OCI-LY1 (cell line): ENCODE results near the gene HOTAIR.

Experiments
- H2AFZ ChIP-seq: fragments of 200-600 bp; sonication (generic), shearing (Covaris generic); 2 replicates; pipeline ENCODE4 v1.6.0; 2014; ENCODE audit warnings: antibody characterized with exemption, mild to moderate bottlenecking, low read length
- H3F3A ChIP-seq: fragments of 200-600 bp; sonication (generic), shearing (Covaris generic); 2 replicates; pipeline ENCODE4 v1.6.0; 2014; ENCODE audit warnings: mild to moderate bottlenecking, antibody characterized with exemption, low read length, moderate library complexity; ENCODE audit not compliant: insufficient read depth
- H3K27ac ChIP-seq: fragments of 200-600 bp; sonication (generic); 2 replicates; pipeline ENCODE4 v1.5.1; 2014; ENCODE audit warnings: low read length, mixed run types, mild to moderate bottlenecking, low read depth; ENCODE audit not compliant: poor library complexity, severe bottlenecking
- H3K27me3 ChIP-seq: fragments of 200-600 bp; sonication (generic); 2 replicates; pipeline ENCODE4 v1.6.0; 2014; ENCODE audit warnings: antibody characterized with exemption, mild to moderate bottlenecking, low read length, moderate library complexity; ENCODE audit not compliant: insufficient read depth
- H3K36me3 ChIP-seq: fragments of 200-600 bp; sonication (generic); 2 replicates; pipeline ENCODE4 v1.6.1; 2014; ENCODE audit warnings: mild to moderate bottlenecking, antibody characterized with exemption, low read length, moderate library complexity, mixed read lengths; ENCODE audit not compliant: insufficient read depth
- H3K4me1 ChIP-seq: fragments of 200-600 bp; sonication (generic); 2 replicates; pipeline ENCODE4 v1.5.1; 2014; ENCODE audit warnings: mild to moderate bottlenecking, low read length, moderate library complexity; ENCODE audit not compliant: insufficient read depth, severe bottlenecking
- H3K4me2 ChIP-seq: fragments of 200-600 bp; sonication (generic), shearing (Covaris generic); 2 replicates; pipeline ENCODE4 v1.6.1; 2014; ENCODE audit warnings: low read length
- H3K4me3 ChIP-seq: fragments of 200-600 bp; sonication (generic); 2 replicates; pipeline ENCODE4 v1.5.1; 2014; ENCODE audit warnings: low read length, low read depth, mild to moderate bottlenecking, mixed read lengths; ENCODE audit not compliant: poor library complexity, severe bottlenecking
- H3K79me2 ChIP-seq: fragments of 200-600 bp; shearing (Covaris generic); 2 replicates; pipeline ENCODE4 v1.6.1; 2016; ENCODE audit warnings: mixed run types, low read length, mixed read lengths; ENCODE audit not compliant: insufficient read depth
- H3K9ac ChIP-seq: fragments of 200-600 bp; sonication (generic), shearing (Covaris generic); 2 replicates; pipeline ENCODE4 v1.6.1; 2014; ENCODE audit warnings: mild to moderate bottlenecking, low read length, mixed read lengths
- H3K9me2 ChIP-seq: fragments of 200-600 bp; sonication (generic), shearing (Covaris generic); 2 replicates; pipeline ENCODE4 v1.6.1; 2014; ENCODE audit warnings: low read depth, mild to moderate bottlenecking, low read length, mixed read lengths
- H3K9me3 ChIP-seq: fragments of 200-600 bp; shearing (Covaris generic); 2 replicates; pipeline ENCODE4 v1.6.1; 2014; ENCODE audit warnings: low read length, mixed read lengths
- H4K20me1 ChIP-seq: fragments of 200-600 bp; sonication (generic), shearing (Covaris generic); 2 replicates; pipeline ENCODE4 v1.6.0; 2016; ENCODE audit warnings: mild to moderate bottlenecking, low read length; ENCODE audit not compliant: insufficient read depth
- EZH2 ChIP-seq: fragments of 200-600 bp; sonication (generic), shearing (Covaris generic); IDR thresholded peaks from 2 replicates; pipeline ENCODE4 v1.8.0; 2017; ENCODE audit warnings: borderline replicate concordance, mixed run types, mild to moderate bottlenecking, antibody characterized with exemption, low read length, moderate library complexity, mixed read lengths
- TF ChIP-seq, protein P1 (sequence below): fragments of 200-600 bp; sonication (generic), shearing (Covaris generic); IDR thresholded peaks from 2 replicates; pipeline ENCODE4 v1.5.1; 2017; ENCODE audit warnings: mild to moderate bottlenecking, antibody characterized with exemption, low read length, moderate library complexity, mixed read lengths

The HOTAIR gene

DNA sequence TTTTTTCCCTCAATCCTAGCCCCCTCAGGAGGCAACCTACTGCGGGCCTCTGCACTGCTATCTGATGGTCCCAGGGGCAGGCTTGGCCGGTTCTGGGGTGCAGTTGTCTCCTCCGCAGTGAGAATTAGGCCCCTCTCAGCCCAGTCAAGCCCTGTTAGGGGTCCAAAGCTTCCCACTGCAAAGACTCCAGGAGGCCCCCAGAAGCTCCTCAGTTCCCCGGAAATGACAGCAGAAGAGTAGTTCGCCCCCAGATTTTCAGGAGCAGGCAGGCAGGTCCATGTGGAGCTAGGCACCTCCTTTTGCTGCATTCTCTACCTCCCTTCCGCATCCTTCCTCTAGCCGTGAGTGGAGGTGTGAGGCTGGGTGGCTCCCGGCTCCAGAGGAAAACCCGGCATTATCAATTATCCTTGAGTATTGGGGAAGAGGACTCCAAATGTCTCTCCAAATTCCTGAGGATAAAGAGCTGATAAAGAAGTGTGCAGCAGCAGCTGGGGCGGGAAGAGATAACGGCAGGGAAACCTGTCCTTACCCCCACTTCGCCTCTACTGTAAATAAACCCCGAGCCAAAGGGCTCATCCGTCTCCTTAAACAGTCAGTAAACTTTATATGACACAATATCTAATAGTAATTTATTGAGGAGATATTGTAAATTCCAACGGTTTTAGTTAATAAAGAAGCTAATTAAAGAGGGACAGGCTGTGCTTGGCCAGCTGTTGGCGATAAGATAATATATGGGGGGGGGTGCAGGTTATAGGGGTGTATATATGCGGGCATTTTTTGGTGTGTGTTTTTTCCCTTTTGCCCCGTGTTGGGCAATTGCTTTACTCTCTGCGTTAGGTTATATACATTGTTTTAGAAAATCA, 20.7 kb downstream of the HOTAIR start:
- H3K4me2 ChIP-seq, result no peak overlapping the region

DNA sequence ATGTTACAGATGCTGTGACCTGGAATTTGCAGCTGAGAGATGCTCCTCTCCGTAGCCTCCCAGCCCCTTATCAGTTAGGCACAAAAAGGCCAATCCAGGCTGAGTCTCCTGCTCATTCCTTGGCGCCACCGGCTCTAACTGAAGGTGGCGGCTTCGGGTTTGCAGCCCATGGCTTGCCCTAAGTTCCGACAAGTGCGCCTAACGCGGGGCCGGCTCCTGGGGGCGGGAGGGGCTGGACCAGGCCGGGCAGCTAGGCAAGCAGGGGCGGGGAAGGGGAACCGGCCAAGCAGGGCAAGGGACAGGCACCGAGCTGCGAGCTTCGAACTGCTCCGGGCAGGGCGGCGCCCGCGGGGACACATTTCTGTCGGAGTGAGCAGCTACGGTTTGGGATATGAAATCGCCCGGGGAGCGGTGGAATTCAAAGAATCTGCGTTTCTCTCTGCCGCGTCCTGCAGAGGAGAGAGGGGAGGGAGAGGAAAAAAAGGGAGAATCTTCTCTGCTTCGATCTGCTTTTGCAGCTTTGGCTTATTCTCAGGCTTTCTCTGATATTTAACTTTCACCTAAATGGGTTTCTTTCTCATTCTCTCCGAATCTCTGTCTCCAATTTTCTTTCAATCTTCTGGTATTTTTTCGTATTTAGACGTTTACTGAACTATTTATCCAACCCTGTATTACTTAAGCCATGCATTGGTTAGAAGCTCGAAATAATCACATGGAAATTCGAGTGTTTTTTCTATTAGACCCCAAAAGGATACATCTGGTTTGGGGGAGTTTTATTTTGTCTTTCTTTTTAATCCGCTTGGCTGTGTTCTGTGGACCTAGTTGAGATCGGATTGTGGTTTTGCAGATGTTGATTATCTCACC, 21.7 kb downstream of the HOTAIR start:
- no peaks in the 10 kb centered on the region for H3K9me3 ChIP-seq
- H4K20me1 ChIP-seq, result no peaks in the 10 kb centered on the region
- no peaks in the 10 kb centered on the region for H3K27me3 ChIP-seq
- no peak for TF ChIP-seq EZH2
- TF ChIP-seq, protein P1, sequence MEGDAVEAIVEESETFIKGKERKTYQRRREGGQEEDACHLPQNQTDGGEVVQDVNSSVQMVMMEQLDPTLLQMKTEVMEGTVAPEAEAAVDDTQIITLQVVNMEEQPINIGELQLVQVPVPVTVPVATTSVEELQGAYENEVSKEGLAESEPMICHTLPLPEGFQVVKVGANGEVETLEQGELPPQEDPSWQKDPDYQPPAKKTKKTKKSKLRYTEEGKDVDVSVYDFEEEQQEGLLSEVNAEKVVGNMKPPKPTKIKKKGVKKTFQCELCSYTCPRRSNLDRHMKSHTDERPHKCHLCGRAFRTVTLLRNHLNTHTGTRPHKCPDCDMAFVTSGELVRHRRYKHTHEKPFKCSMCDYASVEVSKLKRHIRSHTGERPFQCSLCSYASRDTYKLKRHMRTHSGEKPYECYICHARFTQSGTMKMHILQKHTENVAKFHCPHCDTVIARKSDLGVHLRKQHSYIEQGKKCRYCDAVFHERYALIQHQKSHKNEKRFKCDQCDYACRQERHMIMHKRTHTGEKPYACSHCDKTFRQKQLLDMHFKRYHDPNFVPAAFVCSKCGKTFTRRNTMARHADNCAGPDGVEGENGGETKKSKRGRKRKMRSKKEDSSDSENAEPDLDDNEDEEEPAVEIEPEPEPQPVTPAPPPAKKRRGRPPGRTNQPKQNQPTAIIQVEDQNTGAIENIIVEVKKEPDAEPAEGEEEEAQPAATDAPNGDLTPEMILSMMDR, result no peak
- no peaks in the 10 kb centered on the region for H3K79me2 ChIP-seq
- H3F3A ChIP-seq, result no peaks in the 10 kb centered on the region
- H3K4me2 ChIP-seq, result no peak overlapping the region
- no peak overlapping the region for H3K4me3 ChIP-seq
- H2AFZ ChIP-seq, result no peak overlapping the region
- H3K27ac ChIP-seq, result no peak overlapping the region
- H3K9me2 ChIP-seq, result no peaks in the 10 kb centered on the region
- no peak overlapping the region for H3K9ac ChIP-seq
- no peaks in the 10 kb centered on the region for H3K4me1 ChIP-seq
- H3K36me3 ChIP-seq, result no peaks in the 10 kb centered on the region

More for the DNA sequence above, 20.7 kb downstream of the HOTAIR start:
- H3K9me3 ChIP-seq, result no peaks in the 10 kb centered on the region
- no peaks in the 10 kb centered on the region for H3K9me2 ChIP-seq
- H3K27ac ChIP-seq, result no peak overlapping the region
- no peaks in the 10 kb centered on the region for H3F3A ChIP-seq
- no peak overlapping the region for H2AFZ ChIP-seq
- H3K79me2 ChIP-seq, result no peaks in the 10 kb centered on the region
- TF ChIP-seq, protein P1, result no peak
- TF ChIP-seq EZH2, result no peak
- H3K4me3 ChIP-seq, result no peak overlapping the region
- H3K36me3 ChIP-seq, result no peaks in the 10 kb centered on the region
- no peaks in the 10 kb centered on the region for H4K20me1 ChIP-seq
- no peaks in the 10 kb centered on the region for H3K4me1 ChIP-seq
- H3K9ac ChIP-seq, result no peak overlapping the region
- H3K27me3 ChIP-seq, result no peaks in the 10 kb centered on the region

DNA sequence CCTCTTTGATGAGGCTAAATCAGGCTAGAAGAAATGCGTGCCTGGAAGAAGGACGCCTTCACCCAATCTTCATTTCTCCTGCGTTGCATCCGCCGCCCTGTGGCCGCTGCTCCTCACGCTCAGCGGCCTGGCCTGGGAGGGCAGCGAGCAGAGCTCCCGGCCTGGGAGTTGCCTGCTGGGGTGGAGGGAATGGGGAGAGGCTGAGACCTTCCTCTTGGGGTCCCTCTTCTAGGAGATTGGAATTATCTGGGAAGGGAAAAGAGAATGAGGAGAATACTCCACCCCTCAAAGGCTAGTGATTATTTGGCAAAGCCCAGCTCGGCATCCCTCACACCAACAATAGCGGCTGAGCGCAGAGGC, 22.4 kb downstream of the HOTAIR start:
- Histone ChIP-seq H3K27me3 (no peaks in the 10 kb centered on the region), H3K27ac (no peak overlapping the region), H3K36me3 (no peaks in the 10 kb centered on the region), H3K9ac (no peak overlapping the region), H3K79me2 (no peaks in the 10 kb centered on the region), H3K4me1 (no peaks in the 10 kb centered on the region), H3K9me2 (no peaks in the 10 kb centered on the region), H3F3A (no peaks in the 10 kb centered on the region), H2AFZ (no peak overlapping the region), H3K9me3 (no peaks in the 10 kb centered on the region), H3K4me2 (no peak overlapping the region), H3K4me3 (no peak overlapping the region), H4K20me1 (no peaks in the 10 kb centered on the region)
- no peak for TF ChIP-seq EZH2
- TF ChIP-seq, protein P1, result no peak
